ENCODE measurements around the gene DYNLL2.

The DYNLL2 gene

GRCh38 chr17:58046239-58047094 lies 36.8 kb upstream of the DYNLL2 start:
- Histone ChIP-seq H3K27me3 (ENCODE audit: insufficient read depth, low read depth, severe bottlenecking) (no peaks in the 10 kb centered on the region), H3K9me3 (ENCODE audit: severe bottlenecking) (peaks cover 4% of the 10 kb centered on the region), H3K27ac (no peak overlapping the region), H3K36me3 (no peaks in the 10 kb centered on the region), H3K4me3 (ENCODE audit: low read depth, low read length) (no peak overlapping the region)
- no peak for TF ChIP-seq CTCF (IDR thresholded peaks at IDR 0.05; ENCODE audit: low read depth, low read length)
- no peak for DNase-seq

GRCh38 chr17:58047376-58048150 lies 35.7 kb upstream of the DYNLL2 start:
- DNase-seq: no peak
- Histone ChIP-seq H3K27ac (no peak overlapping the region), H3K27me3 (ENCODE audit: insufficient read depth, low read depth, severe bottlenecking) (no peaks in the 10 kb centered on the region), H3K36me3 (no peaks in the 10 kb centered on the region), H3K4me3 (ENCODE audit: low read depth, low read length) (no peak overlapping the region), H3K9me3 (ENCODE audit: severe bottlenecking) (peaks cover 4% of the 10 kb centered on the region)
- TF ChIP-seq CTCF (IDR thresholded peaks at IDR 0.05; ENCODE audit: low read depth, low read length): no peak

GRCh38 chr17:58049533-58049932 lies 33.7 kb upstream of the DYNLL2 start:
- Histone ChIP-seq H3K27me3 (ENCODE audit: insufficient read depth, low read depth, severe bottlenecking) (no peaks in the 10 kb centered on the region), H3K4me3 (ENCODE audit: low read depth, low read length) (no peak overlapping the region), H3K27ac (no peak overlapping the region), H3K36me3 (no peaks in the 10 kb centered on the region), H3K9me3 (ENCODE audit: severe bottlenecking) (no peaks in the 10 kb centered on the region)
- no peak for DNase-seq
- TF ChIP-seq CTCF (IDR thresholded peaks at IDR 0.05; ENCODE audit: low read depth, low read length): no peak

GRCh38 chr17:58050966-58051365 lies 32.3 kb upstream of the DYNLL2 start:
- no peak overlapping the region for H3K27ac ChIP-seq
- H3K36me3 ChIP-seq: no peaks in the 10 kb centered on the region
- H3K4me3 ChIP-seq (ENCODE audit: low read depth, low read length): no peak overlapping the region
- DNase-seq: no peak
- no peaks in the 10 kb centered on the region for H3K9me3 ChIP-seq (ENCODE audit: severe bottlenecking)
- no peaks in the 10 kb centered on the region for H3K27me3 ChIP-seq (ENCODE audit: insufficient read depth, low read depth, severe bottlenecking)
- TF ChIP-seq CTCF (IDR thresholded peaks at IDR 0.05; ENCODE audit: low read depth, low read length): no peak

- H3K36me3 ChIP-seq: no peaks in the 10 kb centered on the region
- H3K27me3 ChIP-seq (ENCODE audit: insufficient read depth, low read depth, severe bottlenecking): no peaks in the 10 kb centered on the region
- H3K9me3 ChIP-seq (ENCODE audit: severe bottlenecking): no peaks in the 10 kb centered on the region
- no peak overlapping the region for H3K27ac ChIP-seq
- TF ChIP-seq CTCF (IDR thresholded peaks at IDR 0.05; ENCODE audit: low read depth, low read length): no peak
- no peak overlapping the region for H3K4me3 ChIP-seq (ENCODE audit: low read depth, low read length)
- no peak for DNase-seq
These were observed 31.8 kb upstream of the DYNLL2 start for GRCh38 chr17:58051468-58051867.

Data from WERI-Rb-1 (cell line).